Measurements from ENCODE around the gene CABP4.

Gene CABP4

DNA sequence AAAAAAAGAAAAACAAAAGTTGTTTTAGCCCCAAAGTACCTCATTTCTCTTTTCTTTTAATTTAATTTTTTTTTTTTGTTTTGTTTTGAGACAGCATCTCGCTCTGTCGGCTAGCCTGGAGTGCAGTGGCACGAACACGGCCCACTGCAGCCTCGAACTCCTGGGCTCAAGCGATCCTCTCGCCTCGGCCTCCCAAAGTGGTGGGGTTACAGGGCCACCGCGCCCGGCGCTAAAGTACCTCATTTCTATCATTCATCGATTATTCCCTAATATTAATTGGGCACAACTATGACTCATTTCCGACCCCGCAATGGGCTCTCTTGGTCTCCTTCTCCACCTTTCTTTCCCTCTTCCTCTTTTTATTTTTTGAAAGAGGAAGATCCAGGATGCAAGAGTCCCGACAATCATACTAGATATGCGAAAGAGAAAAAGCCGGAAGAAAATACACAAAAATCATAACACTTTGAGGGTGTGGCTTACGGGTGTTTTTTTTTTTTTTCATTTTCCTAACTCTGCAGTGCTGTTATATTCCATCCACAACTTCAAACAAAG, 27.2 kb downstream of the CABP4 start:
- DNase-seq (ENCODE audit: low read depth in 2 of 2), result no peak

DNA sequence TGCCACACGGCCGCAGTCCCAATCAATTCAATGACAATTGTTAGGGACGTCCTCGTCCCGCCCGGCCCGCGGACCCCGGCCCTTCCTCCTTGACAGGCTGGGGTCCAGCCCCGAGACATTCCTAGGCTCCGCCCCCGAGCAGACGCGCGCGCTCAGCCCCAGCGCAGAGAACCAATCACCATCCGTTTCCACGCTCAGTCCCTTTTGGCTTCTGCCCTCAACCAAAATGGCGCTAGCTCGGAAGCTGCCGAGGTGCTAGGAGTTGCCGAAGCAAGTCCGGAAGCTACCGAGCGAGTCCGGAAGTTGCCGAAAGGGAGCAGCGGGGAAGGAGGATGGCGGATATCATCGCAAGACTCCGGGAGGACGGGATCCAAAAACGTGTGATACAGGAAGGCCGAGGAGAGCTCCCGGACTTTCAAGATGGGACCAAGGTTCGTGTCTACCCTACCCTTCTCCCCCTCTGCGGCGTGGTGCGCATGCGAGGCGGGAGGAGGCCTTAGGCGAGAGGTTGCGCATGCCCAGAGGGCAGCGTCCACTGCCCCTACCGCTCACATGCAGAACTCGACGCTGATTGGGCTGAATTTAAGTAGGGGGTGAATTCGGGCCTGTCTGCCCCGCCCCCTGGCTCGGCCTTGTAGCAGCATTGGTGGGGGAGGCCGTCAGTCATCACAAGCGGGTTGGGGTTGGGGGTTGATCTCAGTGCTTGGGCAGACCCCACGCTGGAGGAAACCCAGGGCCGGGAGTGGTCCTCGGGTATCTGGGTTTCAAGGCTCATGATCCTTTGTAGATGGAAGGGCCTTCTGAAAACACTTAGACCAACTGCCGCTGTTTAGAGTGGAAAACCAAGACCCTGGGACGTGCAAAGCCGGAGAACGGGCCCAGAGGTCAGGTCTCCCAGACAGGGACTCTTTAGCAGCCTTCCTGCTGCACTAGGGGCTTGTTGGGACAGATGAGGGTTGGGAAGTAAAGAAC, 28.0 kb downstream of the CABP4 start, which contains the start of gene AIP:
AIP (plus strand) TSS at position 200 of the 972 bp plus-strand sequence; CDS start at position 333, 133 bp downstream.
- peak; percentile 87 to 95 for DNase-seq (ENCODE audit: low read depth in 2 of 2)

DNA sequence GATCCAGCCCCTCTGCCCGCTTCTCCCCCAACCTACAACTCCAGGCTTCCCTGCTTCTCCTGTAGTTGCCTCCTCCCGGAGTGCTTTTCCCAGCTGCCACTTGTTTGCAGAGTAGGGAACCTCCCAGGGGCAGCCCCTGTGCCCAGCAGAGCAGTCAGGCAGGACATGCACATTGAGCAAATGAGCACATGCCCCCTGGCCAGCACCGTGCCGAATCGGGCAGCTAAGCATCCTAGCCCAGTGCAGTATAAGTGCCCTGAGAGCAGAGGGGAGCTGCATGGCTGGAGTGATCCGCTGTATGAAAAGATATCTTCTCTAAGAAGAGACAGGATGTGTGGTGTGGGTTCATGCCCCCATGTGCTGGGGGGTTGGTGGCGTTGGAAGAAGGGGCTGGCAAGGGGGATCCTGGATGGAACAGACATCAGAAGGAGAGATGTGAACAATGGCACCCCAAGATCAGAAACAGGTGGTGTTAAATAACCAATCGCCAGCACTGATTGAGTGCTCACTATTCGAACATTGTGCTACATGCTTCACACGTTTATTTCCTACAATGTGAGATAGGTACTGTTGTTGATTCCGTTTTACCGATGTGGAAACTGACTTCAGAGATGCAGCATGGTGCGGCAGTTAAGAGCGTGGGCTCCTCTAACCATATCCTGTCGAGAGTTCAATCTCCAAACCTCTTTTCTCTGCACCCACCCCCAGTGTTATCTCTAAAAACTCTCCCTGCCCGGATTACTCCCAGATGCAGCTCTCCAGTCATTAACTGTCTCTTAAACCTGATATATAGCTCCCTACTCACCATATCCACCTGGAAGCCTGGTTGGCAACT, 28.9 kb downstream of the CABP4 start:
- no peak for DNase-seq (ENCODE audit: low read depth in 2 of 2)

DNA sequence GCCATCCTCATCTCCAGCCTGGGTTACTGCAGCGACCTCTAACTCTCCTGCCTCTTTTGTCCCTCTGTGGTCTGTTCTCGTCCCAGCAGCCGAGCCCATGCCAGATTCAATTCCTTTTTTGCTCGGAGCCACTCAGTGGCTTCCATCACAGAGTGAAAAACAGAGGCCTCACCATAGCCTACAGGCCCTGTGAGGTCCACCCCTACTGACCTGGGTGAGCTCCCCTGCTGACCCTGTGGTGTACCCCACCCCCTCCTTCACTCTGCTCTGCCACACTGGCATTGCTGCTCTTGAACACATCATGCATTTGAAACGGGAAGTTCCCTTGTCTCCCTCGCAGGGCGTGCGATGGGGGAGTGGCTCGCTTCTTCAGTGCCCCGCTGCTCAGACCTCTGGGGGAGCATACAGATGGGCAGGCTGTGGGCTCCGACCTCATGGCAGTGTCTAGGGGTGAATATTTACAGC, 29.7 kb downstream of the CABP4 start:
- DNase-seq (ENCODE audit: low read depth in 2 of 2), result peak; percentile 72

DNA sequence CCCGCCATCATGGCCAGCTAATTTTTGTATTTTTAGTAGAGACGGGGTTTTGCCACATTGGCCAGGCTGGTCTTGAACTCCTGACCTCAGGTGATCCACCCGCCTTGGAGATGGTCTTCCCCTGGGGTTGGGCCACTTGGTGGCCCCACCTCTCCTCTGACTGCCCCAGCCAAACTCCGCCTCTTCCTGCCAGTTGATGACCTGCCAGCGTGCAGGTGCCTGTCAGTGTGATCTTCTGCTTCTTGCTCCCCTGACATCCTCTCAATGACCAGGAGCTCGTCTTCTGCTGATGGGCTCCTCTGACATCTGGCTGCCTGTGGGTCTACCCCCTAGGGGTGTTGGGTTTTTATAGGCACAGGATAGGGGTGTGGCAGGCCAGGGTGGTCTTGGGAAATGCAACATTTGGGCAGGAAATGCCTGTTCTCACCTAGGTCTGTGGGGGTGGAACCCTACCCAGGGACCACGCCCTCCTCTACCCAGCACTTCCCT, 30.8 kb downstream of the CABP4 start:
- DNase-seq (ENCODE audit: low read depth in 2 of 2), result peak in 1 of 2 donors; percentile 48

DNA sequence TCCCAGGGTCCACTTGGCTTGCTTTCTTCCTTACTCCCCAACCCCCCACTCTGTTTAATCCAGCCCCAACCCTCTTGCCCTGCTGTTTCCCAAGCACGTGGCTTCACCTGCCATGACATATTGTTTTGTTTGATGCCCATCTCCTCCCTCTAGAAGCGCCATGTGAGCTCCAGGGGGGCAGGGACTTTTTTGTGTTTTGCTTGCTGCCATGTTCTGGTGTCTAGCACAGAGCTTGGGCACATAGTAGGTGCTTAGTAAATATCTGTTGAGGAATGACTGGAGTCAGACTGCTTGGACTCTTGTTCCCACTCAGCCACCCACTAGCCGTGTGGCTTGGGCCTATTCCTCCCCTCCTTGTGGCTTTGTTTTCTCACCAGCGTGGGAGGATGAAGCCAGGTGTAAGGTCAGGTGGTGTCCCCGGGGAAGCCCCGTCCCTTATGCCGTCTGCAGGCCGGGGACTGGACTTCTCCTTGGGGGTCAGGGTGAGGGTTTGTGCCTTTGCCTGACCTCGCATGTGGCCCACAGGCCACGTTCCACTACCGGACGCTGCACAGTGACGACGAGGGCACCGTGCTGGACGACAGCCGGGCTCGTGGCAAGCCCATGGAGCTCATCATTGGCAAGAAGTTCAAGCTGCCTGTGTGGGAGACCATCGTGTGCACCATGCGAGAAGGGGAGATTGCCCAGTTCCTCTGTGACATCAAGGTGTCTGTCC, 31.5 kb downstream of the CABP4 start:
- peak in 1 of 2 donors; percentile 43 for DNase-seq (ENCODE audit: low read depth in 2 of 2)

DNA sequence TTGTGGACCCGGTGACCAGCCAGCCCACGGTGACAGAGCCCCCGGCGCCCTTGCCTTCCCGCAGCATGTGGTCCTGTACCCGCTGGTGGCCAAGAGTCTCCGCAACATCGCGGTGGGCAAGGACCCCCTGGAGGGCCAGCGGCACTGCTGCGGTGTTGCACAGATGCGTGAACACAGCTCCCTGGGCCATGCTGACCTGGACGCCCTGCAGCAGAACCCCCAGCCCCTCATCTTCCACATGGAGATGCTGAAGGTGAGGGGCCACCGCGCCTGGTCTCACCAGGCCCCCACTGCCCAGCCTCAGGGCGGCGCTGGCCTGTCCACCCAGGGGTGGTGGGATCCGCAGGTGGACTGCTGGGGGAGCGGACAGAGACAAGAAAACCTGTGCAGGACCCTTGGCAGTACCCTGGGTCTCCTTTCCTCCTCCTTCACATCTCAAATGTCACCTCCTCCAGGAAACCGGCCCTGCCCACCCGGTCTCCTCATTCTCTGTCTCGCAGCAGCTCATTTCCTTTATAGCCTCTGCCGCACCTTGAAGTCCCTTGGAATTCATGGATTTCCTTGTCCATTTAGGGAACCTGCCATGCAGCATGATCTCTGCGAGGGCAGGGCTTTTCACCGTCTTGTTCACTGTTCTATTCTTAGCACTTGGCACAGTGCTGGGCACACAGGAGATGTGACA, 34.2 kb downstream of the CABP4 start:
- DNase-seq (ENCODE audit: low read depth in 2 of 2), result no peak

DNA sequence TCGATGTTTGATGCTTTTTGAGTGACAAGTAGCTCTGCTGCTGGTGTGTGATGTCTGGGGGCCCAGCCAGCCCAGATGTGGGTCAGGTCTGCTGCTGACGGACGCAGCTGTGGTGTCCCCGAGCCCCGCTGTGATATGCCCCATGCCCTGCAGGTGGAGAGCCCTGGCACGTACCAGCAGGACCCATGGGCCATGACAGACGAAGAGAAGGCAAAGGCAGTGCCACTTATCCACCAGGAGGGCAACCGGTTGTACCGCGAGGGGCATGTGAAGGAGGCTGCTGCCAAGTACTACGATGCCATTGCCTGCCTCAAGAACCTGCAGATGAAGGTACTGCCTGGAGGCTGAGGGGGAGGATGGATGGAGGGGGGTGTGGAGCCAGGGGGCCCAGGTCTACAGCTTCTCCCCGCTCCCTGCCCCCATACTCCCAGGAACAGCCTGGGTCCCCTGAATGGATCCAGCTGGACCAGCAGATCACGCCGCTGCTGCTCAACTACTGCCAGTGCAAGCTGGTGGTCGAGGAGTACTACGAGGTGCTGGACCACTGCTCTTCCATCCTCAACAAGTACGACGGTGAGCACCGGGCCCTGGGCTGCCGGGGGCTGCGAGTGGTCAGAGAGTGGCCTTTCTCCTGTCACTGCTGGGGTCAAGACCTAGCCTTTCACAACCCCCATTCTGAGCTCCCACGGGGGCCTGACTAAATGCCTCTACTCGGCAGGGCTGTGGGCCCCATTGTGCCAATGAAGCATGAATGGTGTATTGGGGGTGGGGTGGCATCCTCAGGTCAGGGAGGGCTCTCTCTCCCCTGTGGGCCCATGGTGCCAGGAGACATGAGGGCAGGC, 35.0 kb downstream of the CABP4 start:
- no peak for DNase-seq (ENCODE audit: low read depth in 2 of 2)

DNA sequence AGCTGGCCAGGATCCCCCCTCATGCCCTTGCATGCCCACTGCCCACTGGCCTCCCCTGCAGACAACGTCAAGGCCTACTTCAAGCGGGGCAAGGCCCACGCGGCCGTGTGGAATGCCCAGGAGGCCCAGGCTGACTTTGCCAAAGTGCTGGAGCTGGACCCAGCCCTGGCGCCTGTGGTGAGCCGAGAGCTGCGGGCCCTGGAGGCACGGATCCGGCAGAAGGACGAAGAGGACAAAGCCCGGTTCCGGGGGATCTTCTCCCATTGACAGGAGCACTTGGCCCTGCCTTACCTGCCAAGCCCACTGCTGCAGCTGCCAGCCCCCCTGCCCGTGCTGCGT, 35.5 kb downstream of the CABP4 start:
- no peak for DNase-seq (ENCODE audit: low read depth in 2 of 2)

DNA sequence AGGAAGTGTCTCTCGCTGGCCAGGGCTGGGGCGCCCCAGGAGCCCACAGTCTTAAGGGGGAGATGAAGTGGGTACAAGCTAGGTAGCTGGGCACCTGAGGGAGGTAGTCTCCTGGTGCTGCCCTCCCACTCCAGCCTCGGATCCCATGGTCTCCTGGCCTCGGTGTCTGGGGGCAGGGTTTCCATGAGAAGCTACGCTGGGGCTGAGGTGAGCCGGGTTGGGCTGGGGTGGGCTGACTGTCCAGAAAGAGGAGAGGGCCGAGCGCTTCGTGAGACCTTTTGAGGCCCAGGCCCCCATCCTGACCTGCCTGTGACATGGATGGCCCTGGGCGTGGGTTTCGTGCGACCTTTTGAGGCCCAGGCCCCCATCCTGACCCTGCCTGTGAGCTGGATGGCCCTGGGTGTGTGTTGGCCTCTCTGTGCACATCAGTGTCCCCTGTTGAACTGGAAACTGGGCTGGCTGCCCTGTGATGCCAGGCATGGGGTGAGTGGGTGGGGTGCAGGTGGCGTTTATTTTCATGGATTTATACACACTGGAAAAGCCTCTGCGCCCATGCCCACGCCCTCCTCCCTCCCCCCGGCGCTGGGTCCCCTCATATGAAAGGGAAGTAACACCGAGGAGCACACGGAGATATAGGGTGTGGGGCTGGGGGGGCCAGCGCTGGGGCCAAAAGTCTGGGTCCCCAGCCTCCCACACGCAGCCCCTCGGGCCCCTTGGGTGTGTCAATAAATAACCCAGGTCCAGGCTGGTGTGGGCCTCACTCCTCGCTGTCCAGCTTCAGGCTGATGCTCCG, 36.3 kb downstream of the CABP4 start:
- no peak for DNase-seq (ENCODE audit: low read depth in 2 of 2)

DNA sequence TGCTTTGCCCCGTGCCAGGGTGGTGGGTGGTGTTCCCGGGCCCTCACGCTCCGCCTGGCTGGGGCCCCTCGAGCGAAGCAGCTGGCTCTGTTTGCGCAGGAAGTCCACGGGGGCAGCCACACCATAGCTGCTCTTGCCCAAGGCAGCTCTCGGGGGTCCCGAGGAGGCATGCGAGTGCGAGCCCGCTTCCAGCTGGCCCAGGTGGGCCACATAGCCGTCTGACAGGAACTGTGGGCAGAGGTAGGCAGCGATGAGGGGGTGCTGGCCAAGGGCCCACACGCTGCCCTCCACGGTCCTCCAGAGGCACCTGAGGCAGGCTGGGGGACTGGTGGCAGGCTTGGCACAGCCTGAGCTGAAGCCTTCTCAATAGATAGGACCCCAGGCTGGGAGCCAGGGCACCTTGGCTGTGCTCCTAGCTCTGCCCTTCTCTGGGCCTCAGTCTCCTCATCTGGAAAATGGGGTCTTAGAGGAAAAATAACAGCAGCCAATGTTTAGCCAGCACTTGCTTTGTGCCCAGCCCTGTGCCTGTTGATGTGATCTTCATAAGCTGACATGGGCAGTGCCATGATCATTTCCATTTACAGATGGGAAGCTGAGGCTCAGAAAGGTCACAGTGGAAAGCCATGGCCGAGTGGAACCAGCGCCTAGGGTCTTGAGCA, 37.0 kb downstream of the CABP4 start:
- no peak for DNase-seq (ENCODE audit: low read depth in 2 of 2)

DNA sequence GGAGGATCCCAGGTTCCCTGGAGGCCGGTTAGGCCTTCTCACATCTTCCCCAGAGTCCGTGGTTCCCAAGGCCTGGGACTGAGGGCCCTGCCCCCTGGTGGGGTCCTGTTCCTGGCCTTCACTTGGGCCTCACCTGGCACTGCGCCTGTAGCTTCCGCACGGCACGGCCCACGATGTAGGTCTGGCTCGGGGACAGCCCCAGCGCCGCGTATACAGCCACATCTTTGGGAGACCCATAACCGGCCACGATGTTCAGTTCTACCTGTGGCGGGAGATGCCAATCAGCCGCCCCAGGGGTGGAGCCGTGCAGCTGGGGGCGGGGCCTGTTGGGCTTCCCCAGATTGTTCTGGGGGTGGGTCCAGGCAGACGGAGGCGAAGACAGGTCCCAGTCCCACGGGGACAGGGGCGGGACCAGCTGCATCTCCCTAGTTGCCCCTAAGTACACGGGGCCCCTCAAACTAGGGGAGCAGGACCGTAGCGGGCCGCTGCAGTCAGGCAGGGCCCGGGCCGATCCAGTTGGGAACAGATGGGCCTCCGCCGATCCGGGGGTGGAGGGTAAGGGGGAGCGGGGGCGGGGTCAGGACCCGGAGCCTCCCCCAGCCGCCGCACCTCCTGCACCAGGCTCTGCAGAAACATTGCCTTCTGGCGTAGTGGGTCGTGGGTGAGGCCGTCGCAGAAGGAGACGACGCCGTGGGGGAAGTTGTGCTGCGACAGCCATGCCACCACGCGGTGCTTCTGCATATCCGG, 37.8 kb downstream of the CABP4 start:
- DNase-seq (ENCODE audit: low read depth in 2 of 2), result no peak

DNA sequence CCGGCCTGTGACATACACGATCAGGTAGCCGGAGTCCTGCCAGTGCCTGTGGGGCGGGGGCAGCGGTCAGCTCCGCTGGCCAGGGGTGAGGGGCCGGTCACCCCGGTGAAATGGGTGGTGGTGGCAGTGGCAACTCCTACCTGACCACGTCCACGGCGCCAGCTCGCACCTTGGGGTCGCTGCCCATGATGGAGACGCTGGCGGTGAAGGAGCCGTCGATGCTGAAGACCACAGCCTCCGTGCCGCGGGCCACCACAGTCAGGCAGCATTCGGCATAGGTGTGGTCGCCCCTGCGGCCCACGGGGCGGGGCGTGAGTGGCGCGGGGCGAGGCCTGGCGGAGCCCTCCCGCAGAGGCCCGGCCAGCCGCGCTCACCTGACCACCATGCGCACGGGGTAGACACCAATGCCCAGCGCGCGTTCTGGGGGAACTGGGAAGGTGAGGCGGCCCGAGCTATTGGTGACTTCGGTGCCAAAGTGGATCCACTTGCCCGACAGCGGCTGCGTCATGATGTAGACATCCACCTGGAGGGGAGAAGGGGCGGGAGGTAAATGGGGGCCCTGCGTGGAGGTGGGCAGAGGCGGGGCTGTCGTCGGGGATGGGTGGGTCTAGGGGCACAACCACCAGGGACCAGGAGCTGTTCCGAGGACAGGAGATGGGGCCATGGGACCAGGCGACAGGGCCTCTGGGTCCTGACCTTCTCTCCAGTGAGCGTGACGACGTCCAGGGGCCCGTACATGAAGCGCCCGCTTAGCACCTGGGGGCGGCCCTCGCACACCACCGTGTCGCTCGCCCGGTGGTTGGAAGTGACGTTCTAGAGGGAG, 38.6 kb downstream of the CABP4 start:
- DNase-seq (ENCODE audit: low read depth in 2 of 2), result no peak

DNA sequence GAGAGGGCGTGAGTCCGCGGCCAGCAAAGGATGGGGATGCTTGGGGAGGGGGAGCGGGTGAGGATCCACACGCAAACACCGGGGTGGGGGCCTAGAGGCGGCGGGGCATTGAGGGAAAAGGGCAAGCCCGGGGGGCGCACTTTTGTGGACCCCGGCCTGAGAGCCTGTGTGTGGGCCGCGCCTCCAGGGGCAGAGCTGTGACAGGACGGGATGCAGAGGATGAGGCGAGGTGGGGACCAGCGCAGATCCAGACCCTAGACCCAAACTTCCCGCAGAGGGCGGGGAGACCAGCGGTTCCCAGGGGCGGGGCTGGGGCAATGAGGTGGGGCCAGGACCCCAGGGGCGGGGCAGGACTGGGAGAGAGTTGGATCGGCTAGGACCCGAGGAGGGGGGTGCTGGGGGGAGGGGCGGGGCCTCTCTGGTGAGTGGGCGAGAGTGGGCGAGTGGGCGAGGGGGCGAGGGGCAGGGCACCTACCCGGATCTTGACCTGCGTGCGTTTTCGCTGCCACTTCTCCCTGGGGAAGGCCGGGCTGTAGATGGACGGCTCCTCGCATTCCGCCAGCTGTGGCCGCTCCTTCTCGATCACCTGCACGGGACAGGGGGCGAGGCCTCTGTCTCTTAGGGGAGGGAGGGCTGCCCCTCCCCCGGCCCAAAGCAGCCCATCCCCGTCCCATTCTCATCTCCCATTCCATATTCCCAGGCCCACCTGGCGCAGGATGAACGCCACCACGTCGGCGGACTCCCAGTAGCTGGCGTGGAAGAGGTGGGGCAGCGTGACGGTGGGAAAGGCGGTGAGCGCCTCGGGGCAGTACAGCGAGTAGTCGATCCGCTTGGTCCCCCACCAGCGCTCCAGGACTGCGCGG, 39.4 kb downstream of the CABP4 start:
- DNase-seq (ENCODE audit: low read depth in 2 of 2), result no peak

DNA sequence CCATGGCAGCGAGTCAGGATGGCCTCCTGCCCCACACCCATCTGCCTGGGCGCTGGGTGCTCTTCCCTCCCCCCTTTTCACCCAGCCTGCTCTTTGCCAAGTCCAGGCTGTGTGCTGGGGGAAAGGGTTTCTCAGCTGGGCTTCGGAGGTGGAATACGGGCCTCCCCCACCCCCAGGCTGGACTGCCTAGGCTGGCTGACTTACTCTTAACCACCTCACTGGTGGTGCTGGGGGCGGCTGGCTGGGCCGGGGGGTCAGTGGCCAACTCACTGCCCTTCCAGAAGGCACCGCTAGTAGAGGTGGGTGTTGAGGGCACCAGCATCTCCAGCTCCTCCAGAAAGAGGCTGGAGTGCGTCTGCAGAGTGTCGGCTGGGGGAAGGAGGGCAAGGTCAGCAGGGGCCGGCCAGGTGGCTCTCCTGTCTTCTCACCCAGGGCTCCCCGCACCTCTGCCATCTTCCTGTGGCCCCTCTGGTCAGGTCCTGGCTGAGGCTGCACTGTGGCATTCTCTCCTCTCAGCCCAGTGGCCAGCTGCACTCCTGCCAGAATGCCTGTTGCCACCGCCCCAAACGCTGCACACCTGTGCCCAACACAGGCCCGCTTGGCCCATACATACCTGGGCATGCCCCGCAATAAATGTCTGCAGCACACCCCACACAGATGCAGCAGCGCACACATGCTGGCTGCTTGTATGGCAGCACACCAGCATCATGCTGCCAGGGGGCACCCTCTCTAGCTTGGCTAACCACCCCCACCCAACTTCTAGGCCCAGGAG, 40.3 kb downstream of the CABP4 start:
- DNase-seq (ENCODE audit: low read depth in 2 of 2), result no peak
